HEK293 (cell line): ENCODE results near the gene CHRD.
A peak's percentile ranks its signal among the peaks of the same experiment; 100 is the strongest.

Experiments
- ELK4 ChIP-seq: IDR thresholded peaks from 2 replicates; pipeline ENCODE4 v1.6.1; 2011; ENCODE audit warnings: mild to moderate bottlenecking, low read depth, low read length, borderline replicate concordance
- GFI1B ChIP-seq: fragments of 450-650 bp; formaldehyde crosslinking; IDR thresholded peaks from 2 replicates; pipeline ENCODE4 v1.5.1; 2016; ENCODE audit warnings: missing biosample characterization, missing genetic modification characterization
- GLIS1 ChIP-seq: fragments of 450-650 bp; formaldehyde crosslinking; IDR thresholded peaks from 2 replicates; pipeline ENCODE4 v1.5.1; 2016; ENCODE audit warnings: missing biosample characterization, missing genetic modification characterization
- GLIS2 ChIP-seq: fragments of 450-650 bp; formaldehyde crosslinking; IDR thresholded peaks from 2 replicates; pipeline ENCODE4 v1.5.1; 2016; ENCODE audit warnings: missing biosample characterization, missing genetic modification characterization
- HOXD13 ChIP-seq: sonication (generic); formaldehyde crosslinking; IDR thresholded peaks from 2 replicates; pipeline ENCODE4 v1.8.0; 2022; ENCODE audit warnings: missing genetic modification reagents, borderline replicate concordance
- KLF1 ChIP-seq: fragments of 450-650 bp; formaldehyde crosslinking; IDR thresholded peaks from 2 replicates; pipeline ENCODE4 v1.5.1; 2016; ENCODE audit warnings: missing biosample characterization, missing genetic modification characterization
- KLF9 ChIP-seq: fragments of 450-650 bp; formaldehyde crosslinking; IDR thresholded peaks from 2 replicates; pipeline ENCODE4 v1.5.1; 2016; ENCODE audit warnings: missing biosample characterization, missing genetic modification characterization, low read depth
- MZF1 ChIP-seq: fragments of 450-650 bp; formaldehyde crosslinking; IDR thresholded peaks from 2 replicates; pipeline ENCODE4 v1.5.1; 2017; ENCODE audit warnings: missing biosample characterization, missing genetic modification characterization, borderline replicate concordance
- PRDM6 ChIP-seq: fragments of 450-650 bp; formaldehyde crosslinking; IDR thresholded peaks from 2 replicates; pipeline ENCODE4 v1.5.1; 2017; ENCODE audit warnings: missing biosample characterization, missing genetic modification characterization
- REST ChIP-seq: fragments of 450-650 bp; formaldehyde crosslinking; IDR thresholded peaks from 2 replicates; pipeline ENCODE4 v1.5.1; 2016; ENCODE audit warnings: missing biosample characterization, missing genetic modification characterization
- SP2 ChIP-seq: fragments of 450-650 bp; formaldehyde crosslinking; IDR thresholded peaks from 2 replicates; pipeline ENCODE4 v1.5.1; 2016; ENCODE audit warnings: missing biosample characterization, missing genetic modification characterization
- ZBTB10 ChIP-seq: fragments of 450-650 bp; formaldehyde crosslinking; IDR thresholded peaks from 2 replicates; pipeline ENCODE4 v1.5.1; 2016; ENCODE audit warnings: missing biosample characterization, missing genetic modification characterization
- ZBTB17 ChIP-seq: fragments of 450-650 bp; formaldehyde crosslinking; IDR thresholded peaks from 2 replicates; pipeline ENCODE4 v1.5.1; 2016; ENCODE audit warnings: missing biosample characterization, missing genetic modification characterization
- ZBTB21 ChIP-seq: fragments of 450-650 bp; formaldehyde crosslinking; IDR thresholded peaks from 2 replicates; pipeline ENCODE4 v1.5.1; 2017; ENCODE audit warnings: missing biosample characterization, missing genetic modification characterization
- ZFP41 ChIP-seq: fragments of 450-650 bp; formaldehyde crosslinking; IDR thresholded peaks from 2 replicates; pipeline ENCODE4 v1.5.1; 2016; ENCODE audit warnings: missing biosample characterization, missing genetic modification characterization, borderline replicate concordance
- ZNF132 ChIP-seq: fragments of 450-650 bp; formaldehyde crosslinking; IDR thresholded peaks from 2 replicates; pipeline ENCODE4 v1.5.1; 2017; ENCODE audit warnings: missing biosample characterization, missing genetic modification characterization, borderline replicate concordance
- ZNF354C ChIP-seq: fragments of 450-650 bp; formaldehyde crosslinking; IDR thresholded peaks from 2 replicates; pipeline ENCODE4 v1.5.1; 2016; ENCODE audit warnings: missing biosample characterization, missing genetic modification characterization, low read depth, borderline replicate concordance
- ZNF426 ChIP-seq: fragments of 450-650 bp; formaldehyde crosslinking; IDR thresholded peaks from 2 replicates; pipeline ENCODE4 v1.5.1; 2017; ENCODE audit warnings: missing biosample characterization, missing genetic modification characterization, mild to moderate bottlenecking, inconsistent platforms, moderate library complexity
- ZNF514 ChIP-seq: fragments of 450-650 bp; formaldehyde crosslinking; IDR thresholded peaks from 2 replicates; pipeline ENCODE4 v1.5.1; 2016; ENCODE audit warnings: missing biosample characterization, missing genetic modification characterization
- ZNF544 ChIP-seq: fragments of 450-650 bp; formaldehyde crosslinking; IDR thresholded peaks from 2 replicates; pipeline ENCODE4 v1.5.0; 2017; ENCODE audit warnings: missing biosample characterization, missing genetic modification characterization
- ZNF654 ChIP-seq: fragments of 450-650 bp; formaldehyde crosslinking; IDR thresholded peaks from 2 replicates; pipeline ENCODE4 v1.5.1; 2016; ENCODE audit warnings: low read depth, missing biosample characterization, missing genetic modification characterization
- ZNF692 ChIP-seq: fragments of 450-650 bp; formaldehyde crosslinking; IDR thresholded peaks from 2 replicates; pipeline ENCODE4 v1.5.1; 2016; ENCODE audit warnings: missing biosample characterization, missing genetic modification characterization
- ZNF747 ChIP-seq: fragments of 450-650 bp; formaldehyde crosslinking; IDR thresholded peaks from 2 replicates; pipeline ENCODE4 v1.5.1; 2016; ENCODE audit warnings: missing biosample characterization, missing genetic modification characterization
- ZNF785 ChIP-seq: fragments of 450-650 bp; formaldehyde crosslinking; IDR thresholded peaks from 2 replicates; pipeline ENCODE4 v1.5.1; 2016; ENCODE audit warnings: missing biosample characterization, missing genetic modification characterization
- ZNF791 ChIP-seq: fragments of 450-650 bp; formaldehyde crosslinking; IDR thresholded peaks from 2 replicates; pipeline ENCODE4 v1.5.1; 2016; ENCODE audit warnings: missing biosample characterization, missing genetic modification characterization
- ZSCAN23 ChIP-seq: fragments of 450-650 bp; formaldehyde crosslinking; IDR thresholded peaks from 2 replicates; pipeline ENCODE4 v1.5.1; 2016; ENCODE audit warnings: missing biosample characterization, missing genetic modification characterization

The CHRD gene

GRCh38 chr3:184345317-184346144 lies 34.3 kb upstream of the CHRD start (continued):
- TF ChIP-seq REST (tag by site-specific recombination) (no peak), KLF1 (tag by site-specific recombination) (peak; percentile 59), ZNF354C (no peak), ZSCAN23 (tag by site-specific recombination) (no peak), ZNF654 (0 out of 2 replicates have a peak, but pooled peaks have one; percentile 10), ZFP41 (no peak), ZNF747 (no peak), PRDM6 (tag by site-specific recombination) (0 out of 2 replicates have a peak, but pooled peaks have one; percentile 36), ELK4 (no peak), ZNF791 (no peak), ZNF132 (tag by site-specific recombination) (no peak), KLF9 (tag by site-specific recombination) (0 out of 2 replicates have a peak, but pooled peaks have one; percentile 14), ZBTB17 (tag by site-specific recombination) (peak; percentile 38; the same call in 1 of the 2 replicates), ZNF426 (tag by site-specific recombination) (no peak), GFI1B (no peak), ZNF544 (tag by site-specific recombination) (no peak), MZF1 (tag by site-specific recombination) (no peak), ZNF692 (no peak), ZBTB10 (tag by site-specific recombination) (no peak), GLIS1 (peak; percentile 23; the same call in 1 of the 2 replicates), SP2 (tag by site-specific recombination) (peak; percentile 22), HOXD13 (no peak), ZBTB21 (tag by site-specific recombination) (no peak), ZNF785 (tag by site-specific recombination) (no peak), GLIS2 (peak; percentile 37; the same call in 1 of the 2 replicates), ZNF514 (tag by site-specific recombination) (no peak)
